HUES48 (cell line): ENCODE data around the gene TLNRD1.
A peak's percentile ranks its signal among the peaks of the same experiment; 100 is the strongest.

ENCODE experiments used
- H3K27ac ChIP-seq: one replicate; pipeline ENCODE4 v1.7.0; 2013; ENCODE audit warnings: low read depth, low read length, inconsistent platforms
- H3K27me3 ChIP-seq: 2 replicates; pipeline ENCODE4 v1.6.1; 2013; ENCODE audit warnings: mild to moderate bottlenecking, low read length; ENCODE audit not compliant: control insufficient read depth, insufficient read depth
- H3K36me3 ChIP-seq: 2 replicates; pipeline ENCODE4 v1.6.1; 2013; ENCODE audit warnings: low read length; ENCODE audit not compliant: control insufficient read depth, insufficient read depth
- H3K4me1 ChIP-seq: 2 replicates; pipeline ENCODE4 v1.6.1; 2013; ENCODE audit warnings: mild to moderate bottlenecking, low read length; ENCODE audit not compliant: control insufficient read depth, insufficient read depth
- H3K4me3 ChIP-seq: 2 replicates; pipeline ENCODE4 v1.5.1; 2013; ENCODE audit warnings: mild to moderate bottlenecking, low read depth, low read length
- H3K9ac ChIP-seq: 2 replicates; pipeline ENCODE4 v1.6.1; 2013; ENCODE audit warnings: mild to moderate bottlenecking, low read depth, low read length, moderate library complexity
- H3K9me3 ChIP-seq: 2 replicates; pipeline ENCODE4 v1.6.1; 2013; ENCODE audit warnings: low read length; ENCODE audit not compliant: control insufficient read depth, insufficient read depth

TLNRD1 gene

DNA sequence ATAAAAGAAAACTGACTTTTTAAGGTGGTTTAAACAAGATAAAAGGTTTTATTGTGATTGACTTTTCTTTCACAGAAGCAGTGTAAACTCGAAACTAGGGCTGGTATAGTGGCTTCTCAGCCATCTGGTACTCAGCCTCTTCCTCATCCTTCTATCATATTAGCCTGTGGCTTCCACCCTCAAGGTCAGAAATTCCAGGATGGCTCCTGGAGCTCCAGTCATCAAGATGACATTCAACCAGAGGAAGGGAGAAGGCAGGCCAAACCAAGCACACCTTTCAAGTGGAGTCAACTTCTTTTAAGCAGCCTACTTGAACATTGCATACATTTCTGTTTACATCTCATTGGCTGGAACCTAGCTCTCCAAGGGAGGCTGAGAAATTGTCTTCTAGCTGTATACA, 9.8 kb upstream of the TLNRD1 start:
- Histone ChIP-seq H3K27me3 (no peaks in the 10 kb centered on the region), H3K36me3 (no peaks in the 10 kb centered on the region), H3K4me1 (peaks cover 18% of the 10 kb centered on the region), H3K4me3 (no peak overlapping the region), H3K9ac (no peak overlapping the region), H3K9me3 (no peaks in the 10 kb centered on the region), H3K27ac (no peak overlapping the region)

DNA sequence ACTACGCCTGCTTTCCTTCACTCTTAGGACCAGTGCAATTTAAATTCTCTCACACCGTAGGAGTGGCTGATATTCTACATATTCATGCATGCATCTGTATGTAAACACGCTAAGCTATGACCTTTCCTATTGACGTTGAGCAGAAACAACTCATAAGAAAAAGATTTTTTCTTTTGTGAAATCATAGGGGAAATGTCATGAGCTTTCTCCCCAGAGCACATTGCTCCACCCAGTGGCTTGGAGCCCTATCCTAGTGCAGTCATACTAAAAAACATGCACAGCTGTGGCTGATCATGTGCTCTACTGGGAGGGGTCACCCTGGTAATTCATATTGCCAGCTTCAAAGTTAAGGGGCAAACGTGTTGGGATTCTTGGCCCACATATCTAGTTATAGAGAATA, 9.3 kb upstream of the TLNRD1 start:
- H3K4me3 ChIP-seq, result no peak overlapping the region
- peaks cover 18% of the 10 kb centered on the region for H3K4me1 ChIP-seq
- H3K36me3 ChIP-seq, result no peaks in the 10 kb centered on the region
- H3K27me3 ChIP-seq, result no peaks in the 10 kb centered on the region
- H3K9ac ChIP-seq, result no peak overlapping the region
- H3K27ac ChIP-seq, result no peak overlapping the region
- no peaks in the 10 kb centered on the region for H3K9me3 ChIP-seq

DNA sequence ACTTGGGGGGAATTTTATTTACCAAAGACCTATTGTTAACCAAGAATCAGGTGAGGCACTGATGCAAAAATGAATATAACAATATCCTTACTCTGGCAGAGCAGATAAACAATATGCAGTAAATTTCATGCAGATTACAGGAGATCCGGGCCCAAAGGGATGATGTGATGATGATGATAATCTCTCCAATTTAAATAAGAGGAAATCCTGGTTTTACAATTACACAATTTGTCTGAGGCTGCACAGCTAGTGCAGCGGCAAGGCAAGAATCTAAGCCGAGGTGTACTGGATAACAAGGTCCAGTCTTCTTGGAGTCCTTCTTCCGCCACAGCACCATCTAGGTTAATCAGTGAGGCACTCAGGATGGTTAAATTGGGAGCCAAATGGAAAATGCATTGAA, 8.7 kb upstream of the TLNRD1 start:
- Histone ChIP-seq H3K9me3 (no peaks in the 10 kb centered on the region), H3K9ac (no peak overlapping the region), H3K4me1 (peaks cover 18% of the 10 kb centered on the region), H3K4me3 (no peak overlapping the region), H3K27me3 (no peaks in the 10 kb centered on the region), H3K27ac (no peak overlapping the region), H3K36me3 (no peaks in the 10 kb centered on the region)

GRCh38 chr15:80992441-80992840, 8.3 kb upstream of the TLNRD1 start:
- no peaks in the 10 kb centered on the region for H3K27me3 ChIP-seq
- no peak overlapping the region for H3K27ac ChIP-seq
- H3K36me3 ChIP-seq, result no peaks in the 10 kb centered on the region
- no peak overlapping the region for H3K9ac ChIP-seq
- H3K9me3 ChIP-seq, result no peaks in the 10 kb centered on the region
- no peak overlapping the region for H3K4me3 ChIP-seq
- peaks cover 18% of the 10 kb centered on the region for H3K4me1 ChIP-seq

GRCh38 chr15:80996247-80996646, 4.5 kb upstream of the TLNRD1 start:
- Histone ChIP-seq H3K9ac (no peak overlapping the region), H3K4me3 (no peak overlapping the region), H3K9me3 (no peaks in the 10 kb centered on the region), H3K27ac (no peak overlapping the region), H3K36me3 (no peaks in the 10 kb centered on the region), H3K27me3 (peaks cover 8% of the 10 kb centered on the region), H3K4me1 (peaks cover 5% of the 10 kb centered on the region)

DNA sequence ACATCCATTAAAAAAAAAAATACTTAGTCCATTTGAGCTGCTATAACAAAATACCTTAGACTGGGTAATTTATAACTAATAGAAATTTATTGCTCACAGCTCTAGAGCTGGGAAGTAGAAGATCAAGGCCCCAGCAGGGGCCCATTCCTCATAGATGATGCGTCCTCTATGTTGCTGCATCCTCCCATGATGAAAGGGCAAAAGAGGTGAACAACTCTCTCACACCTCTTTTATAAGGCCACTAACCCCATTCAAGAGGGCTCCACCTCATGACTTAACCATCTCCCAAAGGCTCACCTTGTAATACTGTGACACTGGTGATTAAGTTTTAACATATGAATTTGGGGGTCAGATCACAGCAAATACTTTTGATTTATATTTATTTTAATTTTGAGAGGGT, 3.0 kb upstream of the TLNRD1 start:
- Histone ChIP-seq H3K4me1 (peaks cover 5% of the 10 kb centered on the region), H3K9ac (no peak overlapping the region), H3K27ac (peak overlapping the region; percentile 41), H3K4me3 (no peak overlapping the region), H3K36me3 (no peaks in the 10 kb centered on the region), H3K27me3 (peaks cover 14% of the 10 kb centered on the region), H3K9me3 (no peaks in the 10 kb centered on the region)

DNA sequence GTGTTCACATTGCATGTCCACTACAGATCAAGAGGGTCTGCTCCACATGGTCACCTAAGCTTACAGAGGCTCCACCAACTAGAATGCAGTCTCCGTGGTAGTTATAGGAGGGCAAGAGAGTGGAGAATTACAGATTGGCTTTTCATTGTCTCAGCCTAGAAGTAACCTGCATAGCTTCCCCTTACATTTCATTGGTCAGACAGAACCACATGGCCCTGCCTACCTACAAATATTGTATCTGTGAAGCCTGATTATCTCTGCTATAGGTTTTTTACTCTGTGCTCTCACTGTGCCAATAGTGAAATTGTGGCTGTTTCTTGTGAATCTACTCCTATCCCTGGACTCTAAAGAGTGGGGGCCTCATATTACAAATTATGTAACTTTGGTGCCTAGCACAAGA, 2.5 kb upstream of the TLNRD1 start:
- no peak overlapping the region for H3K4me3 ChIP-seq
- no peaks in the 10 kb centered on the region for H3K36me3 ChIP-seq
- H3K4me1 ChIP-seq, result peaks cover 5% of the 10 kb centered on the region
- no peaks in the 10 kb centered on the region for H3K9me3 ChIP-seq
- H3K9ac ChIP-seq, result no peak overlapping the region
- H3K27ac ChIP-seq, result peak overlapping the region; percentile 8
- H3K27me3 ChIP-seq, result peaks cover 19% of the 10 kb centered on the region

DNA sequence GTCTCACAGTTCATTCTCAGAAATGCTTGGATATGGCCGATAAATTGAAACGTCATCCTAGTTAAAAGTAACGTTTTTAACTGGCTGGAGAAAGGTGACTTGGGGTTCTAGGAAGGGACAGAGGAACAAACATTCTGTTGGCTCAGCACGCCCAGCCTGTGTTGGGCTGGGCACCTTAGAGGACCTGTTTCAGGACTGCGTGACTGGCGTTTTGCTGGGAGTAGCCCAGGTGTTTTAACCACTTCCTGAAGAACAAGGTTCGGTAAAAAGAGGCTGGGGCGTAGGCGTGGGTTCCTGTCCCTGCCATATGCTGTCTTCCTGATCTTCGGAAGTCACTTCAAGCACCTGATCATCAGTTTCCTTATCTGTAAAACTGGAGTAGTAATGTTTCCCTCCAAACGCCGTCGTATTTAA, 1.1 kb upstream of the TLNRD1 start:
- H3K4me1 ChIP-seq, result peaks cover 5% of the 10 kb centered on the region
- peak overlapping the region; percentile 93 for H3K4me3 ChIP-seq
- no peak overlapping the region for H3K27ac ChIP-seq
- no peak overlapping the region for H3K9ac ChIP-seq
- 0 out of 2 replicates have a peak, but pooled peaks cover 5% of the 10 kb centered on the region for H3K36me3 ChIP-seq
- no peaks in the 10 kb centered on the region for H3K9me3 ChIP-seq
- H3K27me3 ChIP-seq, result peaks cover 19% of the 10 kb centered on the region

- H3K4me1 ChIP-seq, result peaks cover 5% of the 10 kb centered on the region
- H3K36me3 ChIP-seq, result peaks cover 8% of the 10 kb centered on the region; the same call in 1 of the 2 replicates
- peak overlapping the region; percentile 89 for H3K27ac ChIP-seq
- H3K4me3 ChIP-seq, result peak overlapping the region; percentile 93
- no peaks in the 10 kb centered on the region for H3K9me3 ChIP-seq
- H3K27me3 ChIP-seq, result peaks cover 19% of the 10 kb centered on the region
- peak overlapping the region; percentile 90 for H3K9ac ChIP-seq
Observed at GRCh38 chr15:81000144-81000623, 539 bp upstream of the TLNRD1 start.

- H3K27me3 ChIP-seq, result peaks cover 19% of the 10 kb centered on the region
- peak overlapping the region; percentile 93 for H3K4me3 ChIP-seq
- peaks cover 5% of the 10 kb centered on the region for H3K4me1 ChIP-seq
- H3K9me3 ChIP-seq, result no peaks in the 10 kb centered on the region
- peak overlapping the region; percentile 86; the same call in 1 of the 2 replicates for H3K9ac ChIP-seq
- peaks cover 8% of the 10 kb centered on the region; the same call in 1 of the 2 replicates for H3K36me3 ChIP-seq
- H3K27ac ChIP-seq, result peak overlapping the region; percentile 89
Observed at GRCh38 chr15:81001152-81002008, 657 bp downstream of the TLNRD1 start.

GRCh38 chr15:81002009-81002330, 1.2 kb downstream of the TLNRD1 start:
- Histone ChIP-seq H3K4me3 (peak overlapping the region; percentile 93), H3K27me3 (peaks cover 19% of the 10 kb centered on the region), H3K4me1 (peaks cover 5% of the 10 kb centered on the region), H3K27ac (no peak overlapping the region), H3K9ac (no peak overlapping the region), H3K9me3 (no peaks in the 10 kb centered on the region), H3K36me3 (peaks cover 8% of the 10 kb centered on the region; the same call in 1 of the 2 replicates)
